OCI-LY7 (cell line): ENCODE results near the gene CAMP. TPM values are rescaled to one million over a fixed set of nuclear protein-coding genes. Genes with fewer than 3 reads are reported as not detected.

Experiments used
- BruUV-seq: library from RNA; stranded (reverse); fragments of 400-500 nt; replicated peaks from 2 replicates; lab custom pipeline; 2021; lab: Mats Ljungman, UMichigan
- CTCF ChIA-PET: fragments of 300-600 bp; sonication (Branson Sonifier 250); formaldehyde crosslinking; loops from one replicate; lab custom pipeline; 2022; ENCODE audit warnings: antibody characterized with exemption; ENCODE audit not compliant: unreplicated experiment; lab: Charles Lee
- POLR2A ChIA-PET: fragments of 300-600 bp; sonication (Branson Sonifier 250); formaldehyde crosslinking; loops from one replicate; lab custom pipeline; 2022; ENCODE audit warnings: antibody characterized with exemption; lab: Charles Lee
- DNase-seq: peaks from one replicate; pipeline ENCODE4 v3.0.0-alpha.2; 2015; ENCODE audit warnings: low spot score
- H2AFZ ChIP-seq: fragments of 200-600 bp; sonication (generic), shearing (Covaris generic); 2 replicates; pipeline ENCODE4 v1.6.1; 2014; ENCODE audit warnings: mild to moderate bottlenecking, antibody characterized with exemption, low read length, moderate library complexity
- H3K27ac ChIP-seq: fragments of 200-600 bp; sonication (generic); 2 replicates; pipeline ENCODE4 v1.5.1; 2014; ENCODE audit warnings: mixed run types, low read depth, mild to moderate bottlenecking, moderate library complexity, low read length, inconsistent platforms; ENCODE audit not compliant: poor library complexity, severe bottlenecking
- H3K36me3 ChIP-seq: fragments of 200-600 bp; sonication (generic); 2 replicates; pipeline ENCODE4 v1.6.1; 2014; ENCODE audit warnings: mild to moderate bottlenecking, antibody characterized with exemption, low read length, moderate library complexity, mixed read lengths; ENCODE audit not compliant: insufficient read depth
- H3K4me1 ChIP-seq: fragments of 200-600 bp; sonication (generic); 2 replicates; pipeline ENCODE4 v1.5.1; 2014; ENCODE audit warnings: mild to moderate bottlenecking, low read length; ENCODE audit not compliant: insufficient read depth, poor library complexity, severe bottlenecking
- H3K4me2 ChIP-seq: fragments of 200-600 bp; sonication (generic); 2 replicates; pipeline ENCODE4 v1.6.1; 2014; ENCODE audit warnings: mild to moderate bottlenecking, low read length
- H3K4me3 ChIP-seq: fragments of 200-600 bp; sonication (generic); 2 replicates; pipeline ENCODE4 v1.5.1; 2014; ENCODE audit warnings: mild to moderate bottlenecking, low read depth, low read length; ENCODE audit not compliant: poor library complexity, severe bottlenecking
- H3K79me2 ChIP-seq: fragments of 200-600 bp; sonication (generic); 2 replicates; pipeline ENCODE4 v1.6.1; 2016; ENCODE audit warnings: low read depth, mild to moderate bottlenecking, low read length, moderate library complexity, mixed read lengths; ENCODE audit not compliant: insufficient read depth
- H3K9me2 ChIP-seq: fragments of 200-600 bp; sonication (generic); 2 replicates; pipeline ENCODE4 v1.6.1; 2016; ENCODE audit warnings: mild to moderate bottlenecking, low read length, mixed read lengths; ENCODE audit not compliant: insufficient read depth
- H3K9me3 ChIP-seq: fragments of 200-600 bp; sonication (generic); 2 replicates; pipeline ENCODE4 v1.6.1; 2014; ENCODE audit warnings: mild to moderate bottlenecking, mixed run types, low read length, mixed read lengths
- H4K20me1 ChIP-seq: fragments of 200-600 bp; sonication (generic); 2 replicates; pipeline ENCODE4 v1.6.1; 2014; ENCODE audit warnings: mild to moderate bottlenecking, antibody characterized with exemption, low read length, moderate library complexity, mixed read lengths; ENCODE audit not compliant: insufficient read depth
- CTCF ChIP-seq: fragments of 200-600 bp; sonication (generic); conservative IDR thresholded peaks from 2 replicates; pipeline ENCODE4 v1.5.1; 2014; ENCODE audit warnings: mild to moderate bottlenecking, antibody characterized with exemption, low read length, moderate library complexity, mixed read lengths
- EZH2phosphoT487 ChIP-seq: fragments of 200-600 bp; sonication (generic); IDR thresholded peaks from 2 replicates; pipeline ENCODE4 v1.6.1; 2018; ENCODE audit warnings: low read depth, borderline replicate concordance, mild to moderate bottlenecking, mixed run types, antibody characterized with exemption, low read length, moderate library complexity, mixed read lengths
- intact Hi-C: fragments of 100-400 bp; cut with micrococcal nuclease; formaldehyde crosslinking; loops from one replicate; pipeline ENCODE4 v1.10.0; 2022; ENCODE audit not compliant: unreplicated experiment
- total RNA-seq, 2 experiments: library from RNA; depleted of rRNA in 1 of 2; stranded (reverse); fragments of >200 nt in 1 of 2; shearing (Covaris generic) in 1 of 2; gene quantifications; 2 replicates each; pipeline ENCODE4 v1.2.3, GENCODE V29; 2014 to 2022

CAMP gene
- total RNA-seq, 2 experiments from 2014 or later, result 18.2 to 56.8 TPM

- no peak for TF ChIP-seq CTCF
- no peak for TF ChIP-seq EZH2phosphoT487
- CTCF ChIA-PET, result no interaction called here
- Histone ChIP-seq H3K9me3 (peaks cover 12% of the 10 kb centered on the region), H3K4me2 (no peak overlapping the region), H4K20me1 (no peaks in the 10 kb centered on the region), H3K4me3 (no peak overlapping the region), H3K79me2 (peaks cover 69% of the 10 kb centered on the region), H2AFZ (no peak overlapping the region), H3K9me2 (no peaks in the 10 kb centered on the region), H3K4me1 (no peaks in the 10 kb centered on the region), H3K36me3 (peaks cover 100% of the 10 kb centered on the region), H3K27ac (no peak overlapping the region)
- BruUV-seq, result no TSS peak
- DNase-seq, result no peak
- POLR2A ChIA-PET, result no interaction called here
- intact Hi-C loops, result no loop called here
Measured at GRCh38 chr3:48256557-48256956, 33.3 kb downstream of the CAMP start.

GRCh38 chr3:48258530-48258929 lies 35.2 kb downstream of the CAMP start:
- CTCF ChIA-PET, result no interaction called here
- no peak overlapping the region for H3K4me3 ChIP-seq
- intact Hi-C loops, result no loop called here
- no peak for TF ChIP-seq EZH2phosphoT487
- TF ChIP-seq CTCF, result no peak
- H3K9me3 ChIP-seq, result peaks cover 12% of the 10 kb centered on the region
- no peaks in the 10 kb centered on the region for H4K20me1 ChIP-seq
- POLR2A ChIA-PET, result interaction anchor here (1.2 kb wide), 1 partner anchor 9 kb away, joined by 7 read pairs; no protein-coding TSS in a partner anchor
- peaks cover 99% of the 10 kb centered on the region for H3K36me3 ChIP-seq
- H2AFZ ChIP-seq, result no peak overlapping the region
- no peaks in the 10 kb centered on the region for H3K4me1 ChIP-seq
- no peak overlapping the region for H3K4me2 ChIP-seq
- DNase-seq, result no peak
- no TSS peak for BruUV-seq
- no peak overlapping the region for H3K27ac ChIP-seq
- no peaks in the 10 kb centered on the region for H3K9me2 ChIP-seq
- H3K79me2 ChIP-seq, result peaks cover 50% of the 10 kb centered on the region

GRCh38 chr3:48267782-48268181 lies 44.5 kb downstream of the CAMP start:
- Histone ChIP-seq H3K36me3 (peaks cover 84% of the 10 kb centered on the region), H3K4me3 (no peak overlapping the region), H3K79me2 (no peaks in the 10 kb centered on the region), H3K4me1 (no peaks in the 10 kb centered on the region), H3K9me2 (no peaks in the 10 kb centered on the region), H4K20me1 (no peaks in the 10 kb centered on the region), H3K27ac (no peak overlapping the region), H3K4me2 (no peak overlapping the region), H2AFZ (no peak overlapping the region), H3K9me3 (no peaks in the 10 kb centered on the region)
- CTCF ChIA-PET, result no interaction called here
- TF ChIP-seq CTCF, result no peak
- TF ChIP-seq EZH2phosphoT487, result no peak
- POLR2A ChIA-PET, result no interaction called here
- no TSS peak for BruUV-seq
- intact Hi-C loops, result no loop called here
- DNase-seq, result no peak
